CD4-positive, alpha-beta memory T cell (primary cell): ENCODE data around the gene NTN1. TPM values are rescaled to one million over a fixed set of nuclear protein-coding genes. Genes with fewer than 3 reads are reported as not detected.

Experiments used
- CTCF ChIA-PET: fragments of 350-600 bp; sonication (Branson Sonifier 250); formaldehyde crosslinking; loops from one replicate; lab custom pipeline; 2021; ENCODE audit warnings: inconsistent platforms; ENCODE audit not compliant: partially characterized antibody; lab: Charles Lee
- POLR2A ChIA-PET: fragments of 350-600 bp; sonication (Branson Sonifier 250); formaldehyde crosslinking; loops from one replicate; lab custom pipeline; 2021; ENCODE audit not compliant: partially characterized antibody; lab: Charles Lee
- DNase-seq, 5 donors: peaks; one replicate each; pipeline versions ENCODE4 v3.0.0 to v3.0.0-alpha.2; 2020 to 2022; ENCODE audit warnings: mixed read lengths in 1 of 5
- H3K27ac ChIP-seq: one replicate; pipeline ENCODE4 v1.7.0; 2013; ENCODE audit warnings: low read depth, low read length
- H3K27me3 ChIP-seq: 2 replicates; pipeline ENCODE4 v1.7.0; 2013; ENCODE audit warnings: mild to moderate bottlenecking, low read length, moderate library complexity; ENCODE audit not compliant: insufficient read depth
- H3K36me3 ChIP-seq: 2 replicates; pipeline ENCODE4 v1.7.0; 2013; ENCODE audit warnings: mild to moderate bottlenecking, low read length, moderate library complexity; ENCODE audit not compliant: insufficient read depth
- H3K4me1 ChIP-seq: 2 replicates; pipeline ENCODE4 v1.7.0; 2013; ENCODE audit warnings: mild to moderate bottlenecking, low read length, moderate library complexity; ENCODE audit not compliant: insufficient read depth
- H3K4me3 ChIP-seq, 2 donors: one replicate each; pipeline ENCODE4 v1.7.0; 2013; ENCODE audit warnings: low read length in 2 of 2, mild to moderate bottlenecking in 1 of 2
- H3K9me3 ChIP-seq, 2 donors: one replicate each; pipeline ENCODE4 v1.7.0; 2013; ENCODE audit warnings: low read length in 2 of 2, control low read depth in 1 of 2; ENCODE audit not compliant: control insufficient read depth in 1 of 2
- H3K27ac Mint-ChIP-seq, 7 donors: one replicate each; pipeline ENCODE4 v1.8.0; 2020 to 2021; ENCODE audit warnings: mixed read lengths in 7 of 7, mild to moderate bottlenecking in 6 of 7, inconsistent platforms in 3 of 7, moderate library complexity in 3 of 7
- H3K27me3 Mint-ChIP-seq, 2 donors: one replicate each; pipeline ENCODE4 v1.8.0; 2020 to 2021; ENCODE audit warnings: mixed read lengths in 2 of 2
- H3K36me3 Mint-ChIP-seq, 2 donors: one replicate each; pipeline ENCODE4 v1.8.0; 2020 to 2021; ENCODE audit warnings: mixed read lengths in 2 of 2, inconsistent platforms in 1 of 2, mild to moderate bottlenecking in 1 of 2
- H3K4me1 Mint-ChIP-seq, 4 donors: one replicate each; pipeline ENCODE4 v1.8.0; 2020 to 2021; ENCODE audit warnings: mixed read lengths in 4 of 4, mild to moderate bottlenecking in 1 of 4
- H3K4me3 Mint-ChIP-seq, 8 donors: one replicate each; pipeline ENCODE4 v1.8.0; 2020 to 2021; ENCODE audit warnings: mixed read lengths in 8 of 8, mild to moderate bottlenecking in 7 of 8, moderate library complexity in 6 of 8, inconsistent platforms in 3 of 8
- H3K9me3 Mint-ChIP-seq, 8 donors: one replicate each; pipeline ENCODE4 v1.8.0; 2020 to 2021; ENCODE audit warnings: mixed read lengths in 8 of 8, mild to moderate bottlenecking in 5 of 8, inconsistent platforms in 3 of 8, moderate library complexity in 1 of 8
- intact Hi-C: fragments of 100-400 bp; cut with micrococcal nuclease; formaldehyde crosslinking; loops from one replicate; pipeline ENCODE4 v1.15.1; 2023
- polyA plus RNA-seq, 2 donors: library from polyadenylated mRNA; unstranded; fragments of 300-500 nt; fragmentation: Illumina TruSeq; gene quantifications; one replicate each; pipeline ENCODE4 v1.2.3, GENCODE V29; 2021
- total RNA-seq, 2 experiments: library from RNA; stranded (reverse); gene quantifications; one replicate each; pipeline ENCODE4 v1.2.3, GENCODE V29; 2021

Gene NTN1
- total and polyA plus RNA-seq, 4 experiments from 2014 or later: 0.02 TPM; not detected in 3

GRCh38 chr17:9200699-9201359 lies 179.5 kb downstream of the NTN1 start:
- no peak for DNase-seq
- no peaks in the 10 kb centered on the region for H3K36me3 ChIP-seq
- Mint-ChIP-seq H3K4me1 (peaks cover 0 to 4% (median 0%) of the 10 kb centered on the region in 4 donors), H3K9me3 (peaks cover 0 to 3% (median 0%) of the 10 kb centered on the region in 8 donors), H3K4me3 (no peak overlapping the region), H3K27ac (no peak overlapping the region), H3K27me3 (peaks cover 0 to 11% of the 10 kb centered on the region in 2 donors), H3K36me3 (no peaks in the 10 kb centered on the region)
- ChIA-PET POLR2A (no interaction called here), CTCF (interaction anchor here (1.1 to 1.5 kb wide), 2 partner anchors 8 to 91 kb away, joined by 3 to 4 read pairs; no protein-coding TSS in a partner anchor)
- no peaks in the 10 kb centered on the region for H3K9me3 ChIP-seq
- H3K27me3 ChIP-seq: no peaks in the 10 kb centered on the region
- intact Hi-C loops: no loop called here
- no peak overlapping the region for H3K4me3 ChIP-seq
- no peak overlapping the region for H3K27ac ChIP-seq
- H3K4me1 ChIP-seq: no peaks in the 10 kb centered on the region

GRCh38 chr17:9202532-9202931 lies 181.2 kb downstream of the NTN1 start:
- Histone ChIP-seq H3K27ac (no peak overlapping the region), H3K36me3 (no peaks in the 10 kb centered on the region), H3K27me3 (no peaks in the 10 kb centered on the region), H3K4me3 (no peak overlapping the region), H3K4me1 (no peaks in the 10 kb centered on the region), H3K9me3 (no peaks in the 10 kb centered on the region)
- Mint-ChIP-seq H3K4me3 (no peak overlapping the region), H3K27ac (no peak overlapping the region), H3K9me3 (peaks cover 0 to 3% (median 0%) of the 10 kb centered on the region in 8 donors), H3K27me3 (peaks cover 1 to 11% of the 10 kb centered on the region in 2 donors), H3K4me1 (peaks cover 0 to 4% (median 0%) of the 10 kb centered on the region in 4 donors), H3K36me3 (no peaks in the 10 kb centered on the region)
- no peak for DNase-seq
- intact Hi-C loops: no loop called here
- POLR2A ChIA-PET: interaction anchor here (0.6 kb wide), 1 partner anchor 44 kb away, joined by 3 read pairs; no protein-coding TSS in a partner anchor
- CTCF ChIA-PET: no interaction called here

- no peak overlapping the region for H3K4me3 ChIP-seq
- H3K9me3 Mint-ChIP-seq: peaks cover 0 to 3% (median 0%) of the 10 kb centered on the region in 8 donors
- no peaks in the 10 kb centered on the region for H3K4me1 ChIP-seq
- H3K36me3 ChIP-seq: no peaks in the 10 kb centered on the region
- no peaks in the 10 kb centered on the region for H3K9me3 ChIP-seq
- intact Hi-C loops: no loop called here
- POLR2A ChIA-PET: no interaction called here
- H3K4me3 Mint-ChIP-seq: no peak overlapping the region
- peaks cover 0 to 4% (median 0%) of the 10 kb centered on the region in 4 donors for H3K4me1 Mint-ChIP-seq
- H3K27me3 ChIP-seq: no peaks in the 10 kb centered on the region
- no peak for DNase-seq
- CTCF ChIA-PET: no interaction called here
- H3K27ac ChIP-seq: no peak overlapping the region
- no peaks in the 10 kb centered on the region for H3K36me3 Mint-ChIP-seq
- peaks cover 1 to 8% of the 10 kb centered on the region in 2 donors for H3K27me3 Mint-ChIP-seq
- peak overlapping the region in 1 of 7 donors; percentile 53 for H3K27ac Mint-ChIP-seq
Observed at GRCh38 chr17:9203771-9204425, 182.6 kb downstream of the NTN1 start.

- H3K27me3 Mint-ChIP-seq: peaks cover 1 to 5% of the 10 kb centered on the region in 2 donors
- Histone ChIP-seq H3K4me3 (no peak overlapping the region), H3K9me3 (no peaks in the 10 kb centered on the region), H3K36me3 (no peaks in the 10 kb centered on the region), H3K27me3 (no peaks in the 10 kb centered on the region), H3K27ac (no peak overlapping the region), H3K4me1 (no peaks in the 10 kb centered on the region)
- no peaks in the 10 kb centered on the region for H3K36me3 Mint-ChIP-seq
- intact Hi-C loops: no loop called here
- H3K4me1 Mint-ChIP-seq: peaks cover 0 to 4% (median 0%) of the 10 kb centered on the region in 4 donors
- CTCF ChIA-PET: no interaction called here
- POLR2A ChIA-PET: no interaction called here
- peak overlapping the region in 1 of 7 donors; percentile 67 for H3K27ac Mint-ChIP-seq
- no peaks in the 10 kb centered on the region for H3K9me3 Mint-ChIP-seq
- H3K4me3 Mint-ChIP-seq: no peak overlapping the region
- DNase-seq: no peak
Observed at GRCh38 chr17:9204637-9205329, 183.5 kb downstream of the NTN1 start.

- Mint-ChIP-seq H3K27ac (no peak overlapping the region), H3K9me3 (no peaks in the 10 kb centered on the region), H3K36me3 (no peaks in the 10 kb centered on the region), H3K4me1 (peaks cover 0 to 4% (median under 1%) of the 10 kb centered on the region in 4 donors), H3K27me3 (peaks cover 1 to 4% of the 10 kb centered on the region in 2 donors), H3K4me3 (no peak overlapping the region)
- Histone ChIP-seq H3K4me1 (no peaks in the 10 kb centered on the region), H3K9me3 (no peaks in the 10 kb centered on the region), H3K27ac (no peak overlapping the region), H3K27me3 (no peaks in the 10 kb centered on the region), H3K4me3 (no peak overlapping the region), H3K36me3 (no peaks in the 10 kb centered on the region)
- POLR2A ChIA-PET: interaction anchor here (0.5 kb wide), 1 partner anchor 714 kb away, joined by 5 read pairs; no protein-coding TSS in a partner anchor
- intact Hi-C loops: no loop called here
- CTCF ChIA-PET: no interaction called here
- no peak for DNase-seq
Observed at GRCh38 chr17:9205520-9206409, 184.5 kb downstream of the NTN1 start.

GRCh38 chr17:9206410-9206703 lies 185.0 kb downstream of the NTN1 start:
- H3K9me3 Mint-ChIP-seq: no peaks in the 10 kb centered on the region
- POLR2A ChIA-PET: no interaction called here
- H3K4me1 Mint-ChIP-seq: peaks cover 0 to 4% (median under 1%) of the 10 kb centered on the region in 4 donors
- H3K27me3 ChIP-seq: no peaks in the 10 kb centered on the region
- intact Hi-C loops: no loop called here
- H3K9me3 ChIP-seq: no peaks in the 10 kb centered on the region
- H3K4me3 ChIP-seq: no peak overlapping the region
- no peak for DNase-seq
- H3K4me1 ChIP-seq: no peaks in the 10 kb centered on the region
- no peak overlapping the region for H3K27ac Mint-ChIP-seq
- H3K27ac ChIP-seq: no peak overlapping the region
- H3K27me3 Mint-ChIP-seq: peaks cover 0 to 1% of the 10 kb centered on the region in 2 donors
- no peak overlapping the region for H3K4me3 Mint-ChIP-seq
- no peaks in the 10 kb centered on the region for H3K36me3 ChIP-seq
- no peaks in the 10 kb centered on the region for H3K36me3 Mint-ChIP-seq
- CTCF ChIA-PET: no interaction called here
